Measurements from ENCODE around the gene CSF3R. TPM values are rescaled to one million over a fixed set of nuclear protein-coding genes. Genes with fewer than 3 reads are reported as not detected.
"Not testable (repeated sequence)": the region's sequence is repeated elsewhere in the genome, so short reads cannot be mapped to it uniquely, and the experiment has no call there.

The CSF3R gene
- total and polyA plus RNA-seq, 9 of the 15 experiments (the other 6 are each of a cell fraction or from before 2014, with no cell fraction given) = 0.21 to 0.86 (median 0.40) TPM; not detected in 1

DNA sequence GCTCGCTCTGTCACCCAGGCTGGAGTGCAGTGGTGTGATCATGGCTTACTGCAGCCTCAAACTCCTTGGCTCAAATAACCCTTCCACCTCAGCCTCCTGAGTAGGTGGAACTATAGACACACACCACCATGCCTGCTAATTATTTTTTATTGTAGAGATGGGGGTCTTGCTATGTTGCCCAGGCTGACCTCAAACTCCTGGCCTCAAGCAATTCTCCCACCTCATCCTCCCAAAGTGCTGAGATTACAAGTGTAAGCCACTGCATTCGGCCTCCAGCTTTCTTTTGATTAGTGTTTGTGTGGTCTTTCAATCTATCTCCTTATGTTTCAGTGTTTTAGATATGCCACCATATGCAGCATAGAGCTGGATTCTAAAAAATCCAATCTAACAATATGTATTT, 19.9 kb upstream of the CSF3R start:
- Histone ChIP-seq H3K79me2 (ENCODE audit: control insufficient read depth, insufficient read depth, low read length) (no peaks in the 10 kb centered on the region), H3K9ac (ENCODE audit: insufficient read depth in 1 of 2, low read depth in 2 of 2, low read length in 2 of 2) (no peak overlapping the region), H3K4me1 (replicated peaks in 1 of 2; ENCODE audit: control insufficient read depth in 2 of 2, insufficient read depth in 2 of 2, low read length in 2 of 2) (no peaks in the 10 kb centered on the region; a peak in 1 of 5 replicates), H4K20me1 (replicated peaks; ENCODE audit: control insufficient read depth, insufficient read depth, low read length) (no peaks in the 10 kb centered on the region), H3K9me1 (ENCODE audit: control insufficient read depth, insufficient read depth, low read length) (no peaks in the 10 kb centered on the region), H3K4me2 (ENCODE audit: insufficient read depth, low read length) (no peak overlapping the region), H3K9me3 (replicated peaks; ENCODE audit: control insufficient read depth, insufficient read depth, low read depth, low read length) (no peaks in the 10 kb centered on the region), H3K4me3 (no peak overlapping the region), H2AFZ (ENCODE audit: low read depth, low read length) (no peak overlapping the region), H3K27me3 (ENCODE audit: control insufficient read depth in 2 of 2, insufficient read depth in 2 of 2, low read length in 2 of 2) (peaks cover 5 to 7% of the 10 kb centered on the region in 2 experiments; a peak in 3 of 5 replicates), H3K36me3 (ENCODE audit: control insufficient read depth, insufficient read depth, low read length) (no peaks in the 10 kb centered on the region), H3K27ac (ENCODE audit: extremely low read depth, low read depth, low read length) (no peak overlapping the region)
- intact Hi-C loops (cut with micrococcal nuclease) (no loop called here), in situ Hi-C loops (cut with MboI) (no loop called here)
- FAIRE-seq (no peak), DNase-seq (ENCODE audit: extremely low read depth in 1 of 4, low spot score in 3 of 4) (no peak), ATAC-seq (no peak)
- CTCF ChIA-PET (ENCODE audit: low intra/inter-chr PET ratio) = no interaction called here
- 0% methylated on average over 2 of the region's 2 CpGs for WGBS (ENCODE audit: insufficient coverage, low coverage, missing lambda C conversion rate)
- POLR2A ChIA-PET = interaction anchor here (0.6 to 1.6 kb wide), 4 partner anchors 15 to 1963 kb away, joined by 3 to 4 read pairs (median 3); no protein-coding TSS in a partner anchor
- TF ChIP-seq ZNF121 (CRISPR knock-in tag; conservative IDR thresholded peaks at IDR 0.05) = peak; percentile 20; the same call in 1 of the 2 replicates
- no peak for TF ChIP-seq ZNF24 (IDR thresholded peaks at IDR 0.05)
- TF ChIP-seq LEF1 (IDR thresholded peaks at IDR 0.05) = no peak
- TF ChIP-seq, protein P1, sequence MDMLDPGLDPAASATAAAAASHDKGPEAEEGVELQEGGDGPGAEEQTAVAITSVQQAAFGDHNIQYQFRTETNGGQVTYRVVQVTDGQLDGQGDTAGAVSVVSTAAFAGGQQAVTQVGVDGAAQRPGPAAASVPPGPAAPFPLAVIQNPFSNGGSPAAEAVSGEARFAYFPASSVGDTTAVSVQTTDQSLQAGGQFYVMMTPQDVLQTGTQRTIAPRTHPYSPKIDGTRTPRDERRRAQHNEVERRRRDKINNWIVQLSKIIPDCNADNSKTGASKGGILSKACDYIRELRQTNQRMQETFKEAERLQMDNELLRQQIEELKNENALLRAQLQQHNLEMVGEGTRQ (CRISPR knock-in tag; IDR thresholded peaks at IDR 0.05) = no peak
- TF ChIP-seq MED1 (CRISPR knock-in tag; IDR thresholded peaks at IDR 0.05; ENCODE audit: borderline replicate concordance) = no peak
- BruUV-seq (replicated peaks) = no TSS peak

DNA sequence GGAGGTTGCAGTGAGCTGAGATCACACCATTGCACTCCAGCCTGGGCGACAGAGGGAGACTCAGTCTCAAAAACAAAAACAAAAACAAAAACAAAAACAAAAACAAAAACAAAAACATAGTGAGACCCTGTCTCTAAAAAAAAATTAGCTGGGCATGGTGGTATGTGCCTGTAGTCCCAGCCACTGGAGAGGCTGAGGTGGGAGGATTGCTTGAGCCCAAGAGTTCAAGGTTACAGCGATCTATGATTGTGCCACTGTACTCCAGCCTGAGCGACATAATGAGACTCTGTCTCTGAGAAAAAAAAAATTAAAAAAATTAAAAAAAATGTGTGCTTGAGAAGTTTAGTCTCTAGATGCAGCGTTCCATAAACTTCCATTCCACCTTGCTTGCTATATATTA, 19.2 kb upstream of the CSF3R start:
- ATAC-seq; BruUV-seq (replicated peaks); H3K4me2 ChIP-seq (ENCODE audit: insufficient read depth, low read length); in situ Hi-C loops (cut with MboI); CTCF ChIA-PET (ENCODE audit: low intra/inter-chr PET ratio); intact Hi-C loops (cut with micrococcal nuclease); H4K20me1 ChIP-seq (replicated peaks; ENCODE audit: control insufficient read depth, insufficient read depth, low read length); H2AFZ ChIP-seq (ENCODE audit: low read depth, low read length); H3K9ac ChIP-seq (ENCODE audit: insufficient read depth in 1 of 2, low read depth in 2 of 2, low read length in 2 of 2); H3K4me3 ChIP-seq; H3K4me1 ChIP-seq (replicated peaks in 1 of 2; ENCODE audit: control insufficient read depth in 2 of 2, insufficient read depth in 2 of 2, low read length in 2 of 2); FAIRE-seq; H3K79me2 ChIP-seq (ENCODE audit: control insufficient read depth, insufficient read depth, low read length); H3K27ac ChIP-seq (ENCODE audit: extremely low read depth, low read depth, low read length); DNase-seq (ENCODE audit: extremely low read depth in 1 of 4, low spot score in 3 of 4); H3K36me3 ChIP-seq (ENCODE audit: control insufficient read depth, insufficient read depth, low read length); H3K9me1 ChIP-seq (ENCODE audit: control insufficient read depth, insufficient read depth, low read length); H3K27me3 ChIP-seq (ENCODE audit: control insufficient read depth in 2 of 2, insufficient read depth in 2 of 2, low read length in 2 of 2); H3K9me3 ChIP-seq (replicated peaks; ENCODE audit: control insufficient read depth, insufficient read depth, low read depth, low read length): not testable (repeated sequence)
- 11% methylated on average over 4 of the region's 4 CpGs for WGBS (ENCODE audit: insufficient coverage, low coverage, missing lambda C conversion rate)
- POLR2A ChIA-PET = interaction anchor here (0.6 to 1.6 kb wide), 3 partner anchors 14 to 1963 kb away, joined by 3 to 4 read pairs (median 3); no protein-coding TSS in a partner anchor
- TF ChIP-seq, protein P2, sequence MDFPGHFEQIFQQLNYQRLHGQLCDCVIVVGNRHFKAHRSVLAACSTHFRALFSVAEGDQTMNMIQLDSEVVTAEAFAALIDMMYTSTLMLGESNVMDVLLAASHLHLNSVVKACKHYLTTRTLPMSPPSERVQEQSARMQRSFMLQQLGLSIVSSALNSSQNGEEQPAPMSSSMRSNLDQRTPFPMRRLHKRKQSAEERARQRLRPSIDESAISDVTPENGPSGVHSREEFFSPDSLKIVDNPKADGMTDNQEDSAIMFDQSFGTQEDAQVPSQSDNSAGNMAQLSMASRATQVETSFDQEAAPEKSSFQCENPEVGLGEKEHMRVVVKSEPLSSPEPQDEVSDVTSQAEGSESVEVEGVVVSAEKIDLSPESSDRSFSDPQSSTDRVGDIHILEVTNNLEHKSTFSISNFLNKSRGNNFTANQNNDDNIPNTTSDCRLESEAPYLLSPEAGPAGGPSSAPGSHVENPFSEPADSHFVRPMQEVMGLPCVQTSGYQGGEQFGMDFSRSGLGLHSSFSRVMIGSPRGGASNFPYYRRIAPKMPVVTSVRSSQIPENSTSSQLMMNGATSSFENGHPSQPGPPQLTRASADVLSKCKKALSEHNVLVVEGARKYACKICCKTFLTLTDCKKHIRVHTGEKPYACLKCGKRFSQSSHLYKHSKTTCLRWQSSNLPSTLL (IDR thresholded peaks at IDR 0.05) = 0 out of 2 replicates have a peak, but pooled peaks have one; percentile 18

Measured in K562 (cell line).